Measurements from ENCODE around the gene RGS16.

DNA sequence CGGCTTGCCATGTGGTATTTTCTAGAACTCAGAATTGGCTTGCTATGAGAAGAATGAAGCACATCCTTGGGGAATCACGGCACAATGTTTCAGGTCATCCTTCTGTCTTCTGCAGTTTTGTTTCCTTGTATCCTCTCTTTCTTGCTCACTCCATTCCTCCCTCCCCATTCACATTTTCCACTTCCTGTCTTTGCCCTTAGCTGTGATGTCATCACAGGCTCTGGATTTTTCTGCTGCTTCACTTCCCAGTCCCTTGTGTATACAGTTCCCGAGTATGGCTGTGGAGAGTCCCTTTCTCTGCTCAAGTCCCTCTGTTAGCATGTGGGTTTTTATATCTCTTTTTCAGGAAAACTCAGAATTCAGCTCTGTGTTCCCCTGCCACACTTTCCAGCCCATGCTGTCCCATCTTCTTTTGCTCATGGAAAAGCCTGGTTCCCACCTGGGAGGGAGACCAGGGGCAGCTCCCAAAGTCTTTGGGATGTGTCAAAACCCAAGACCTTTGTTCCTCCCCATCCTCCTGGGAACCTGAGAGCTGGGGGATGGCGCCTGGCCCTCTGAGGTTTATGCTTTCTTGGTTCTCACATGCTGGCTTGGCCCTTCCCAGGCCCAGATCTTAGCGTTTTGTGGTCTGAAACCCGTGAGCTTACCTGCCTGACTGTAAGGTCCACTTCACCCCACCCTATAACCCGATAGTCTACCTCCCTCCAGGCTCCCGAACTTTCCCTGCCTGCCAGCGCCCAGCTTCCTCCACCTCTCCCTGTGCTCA, 4.8 kb upstream of the RGS16 start:
- TF ChIP-seq EZH2 (IDR thresholded peaks at IDR 0.05; ENCODE audit: borderline replicate concordance), result no peak
- TF ChIP-seq, protein P1, sequence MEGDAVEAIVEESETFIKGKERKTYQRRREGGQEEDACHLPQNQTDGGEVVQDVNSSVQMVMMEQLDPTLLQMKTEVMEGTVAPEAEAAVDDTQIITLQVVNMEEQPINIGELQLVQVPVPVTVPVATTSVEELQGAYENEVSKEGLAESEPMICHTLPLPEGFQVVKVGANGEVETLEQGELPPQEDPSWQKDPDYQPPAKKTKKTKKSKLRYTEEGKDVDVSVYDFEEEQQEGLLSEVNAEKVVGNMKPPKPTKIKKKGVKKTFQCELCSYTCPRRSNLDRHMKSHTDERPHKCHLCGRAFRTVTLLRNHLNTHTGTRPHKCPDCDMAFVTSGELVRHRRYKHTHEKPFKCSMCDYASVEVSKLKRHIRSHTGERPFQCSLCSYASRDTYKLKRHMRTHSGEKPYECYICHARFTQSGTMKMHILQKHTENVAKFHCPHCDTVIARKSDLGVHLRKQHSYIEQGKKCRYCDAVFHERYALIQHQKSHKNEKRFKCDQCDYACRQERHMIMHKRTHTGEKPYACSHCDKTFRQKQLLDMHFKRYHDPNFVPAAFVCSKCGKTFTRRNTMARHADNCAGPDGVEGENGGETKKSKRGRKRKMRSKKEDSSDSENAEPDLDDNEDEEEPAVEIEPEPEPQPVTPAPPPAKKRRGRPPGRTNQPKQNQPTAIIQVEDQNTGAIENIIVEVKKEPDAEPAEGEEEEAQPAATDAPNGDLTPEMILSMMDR (IDR thresholded peaks at IDR 0.05; ENCODE audit: poor library complexity), result no peak
- no peak for TF ChIP-seq EZH2phosphoT487 (IDR thresholded peaks at IDR 0.05; ENCODE audit: low read depth, severe bottlenecking, unreplicated experiment)
